ENCODE data around the gene RNF115. TPM values are rescaled to one million over a fixed set of nuclear protein-coding genes. Genes with fewer than 3 reads are reported as not detected.

Gene RNF115
- total RNA-seq, 1 donor from 2014 or later, result 8.5 TPM

DNA sequence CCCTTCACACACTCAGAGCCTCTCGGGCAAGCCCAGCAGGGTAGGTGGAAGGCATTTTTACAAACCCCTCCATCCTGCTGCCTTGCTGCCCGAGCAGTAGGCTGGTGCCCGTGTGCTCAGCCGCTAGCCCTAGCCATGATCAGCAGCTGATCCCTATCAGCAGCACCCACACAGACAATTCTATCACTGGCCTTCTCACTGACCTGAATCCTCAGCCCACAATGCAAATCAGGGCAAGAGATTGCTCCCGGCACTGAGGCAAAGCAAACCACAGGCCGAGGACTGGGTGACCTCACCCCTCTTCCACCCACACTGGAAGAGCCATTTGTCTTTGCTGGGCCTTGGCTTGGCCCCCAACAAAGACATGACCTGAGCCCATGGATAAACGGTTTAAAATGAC, 115.8 kb downstream of the RNF115 start:
- TF ChIP-seq, protein P1, sequence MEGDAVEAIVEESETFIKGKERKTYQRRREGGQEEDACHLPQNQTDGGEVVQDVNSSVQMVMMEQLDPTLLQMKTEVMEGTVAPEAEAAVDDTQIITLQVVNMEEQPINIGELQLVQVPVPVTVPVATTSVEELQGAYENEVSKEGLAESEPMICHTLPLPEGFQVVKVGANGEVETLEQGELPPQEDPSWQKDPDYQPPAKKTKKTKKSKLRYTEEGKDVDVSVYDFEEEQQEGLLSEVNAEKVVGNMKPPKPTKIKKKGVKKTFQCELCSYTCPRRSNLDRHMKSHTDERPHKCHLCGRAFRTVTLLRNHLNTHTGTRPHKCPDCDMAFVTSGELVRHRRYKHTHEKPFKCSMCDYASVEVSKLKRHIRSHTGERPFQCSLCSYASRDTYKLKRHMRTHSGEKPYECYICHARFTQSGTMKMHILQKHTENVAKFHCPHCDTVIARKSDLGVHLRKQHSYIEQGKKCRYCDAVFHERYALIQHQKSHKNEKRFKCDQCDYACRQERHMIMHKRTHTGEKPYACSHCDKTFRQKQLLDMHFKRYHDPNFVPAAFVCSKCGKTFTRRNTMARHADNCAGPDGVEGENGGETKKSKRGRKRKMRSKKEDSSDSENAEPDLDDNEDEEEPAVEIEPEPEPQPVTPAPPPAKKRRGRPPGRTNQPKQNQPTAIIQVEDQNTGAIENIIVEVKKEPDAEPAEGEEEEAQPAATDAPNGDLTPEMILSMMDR (IDR thresholded peaks at IDR 0.05; ENCODE audit: insufficient read depth, low read length, poor library complexity, severe bottlenecking), result no peak
- no peak for DNase-seq (ENCODE audit: low read depth)

GRCh38 chr1:145707183-145707867, 116.6 kb downstream of the RNF115 start, which contains the start of gene PDZK1:
PDZK1 (minus strand) TSS chr1:145707368; CDS start chr1:145688021, 19,347 bp downstream.
- Histone ChIP-seq H3K4me3 (ENCODE audit: low read depth, low read length) (no peak within 1 kb of the TSS), H3K36me3 (ENCODE audit: control insufficient read depth, insufficient read depth, low read length) (no peaks in the 10 kb centered on the region), H3K27me3 (ENCODE audit: control insufficient read depth, insufficient read depth, low read length) (no peaks in the 10 kb centered on the region)
- TF ChIP-seq, protein P1 (IDR thresholded peaks at IDR 0.05; ENCODE audit: insufficient read depth, low read length, poor library complexity, severe bottlenecking), result no peak
- DNase-seq (ENCODE audit: low read depth), result no peak

More for the DNA sequence above, 115.8 kb downstream of the RNF115 start:
- Histone ChIP-seq H3K36me3 (ENCODE audit: control insufficient read depth, insufficient read depth, low read length) (no peaks in the 10 kb centered on the region), H3K4me3 (ENCODE audit: low read depth, low read length) (no peak overlapping the region), H3K27me3 (ENCODE audit: control insufficient read depth, insufficient read depth, low read length) (no peaks in the 10 kb centered on the region)

GRCh38 chr1:145706086-145706664, 117.7 kb downstream of the RNF115 start:
- DNase-seq (ENCODE audit: low read depth), result no peak
- TF ChIP-seq, protein P1 (IDR thresholded peaks at IDR 0.05; ENCODE audit: insufficient read depth, low read length, poor library complexity, severe bottlenecking), result no peak
- no peaks in the 10 kb centered on the region for H3K36me3 ChIP-seq (ENCODE audit: control insufficient read depth, insufficient read depth, low read length)
- no peaks in the 10 kb centered on the region for H3K27me3 ChIP-seq (ENCODE audit: control insufficient read depth, insufficient read depth, low read length)
- H3K4me3 ChIP-seq (ENCODE audit: low read depth, low read length), result no peak overlapping the region

GRCh38 chr1:145705622-145706021, 118.3 kb downstream of the RNF115 start:
- no peaks in the 10 kb centered on the region for H3K36me3 ChIP-seq (ENCODE audit: control insufficient read depth, insufficient read depth, low read length)
- DNase-seq (ENCODE audit: low read depth), result no peak
- no peak overlapping the region for H3K4me3 ChIP-seq (ENCODE audit: low read depth, low read length)
- no peaks in the 10 kb centered on the region for H3K27me3 ChIP-seq (ENCODE audit: control insufficient read depth, insufficient read depth, low read length)
- TF ChIP-seq, protein P1 (IDR thresholded peaks at IDR 0.05; ENCODE audit: insufficient read depth, low read length, poor library complexity, severe bottlenecking), result no peak

- TF ChIP-seq, protein P1 (IDR thresholded peaks at IDR 0.05; ENCODE audit: insufficient read depth, low read length, poor library complexity, severe bottlenecking), result no peak
- H3K36me3 ChIP-seq (ENCODE audit: control insufficient read depth, insufficient read depth, low read length), result no peaks in the 10 kb centered on the region
- no peak overlapping the region for H3K4me3 ChIP-seq (ENCODE audit: low read depth, low read length)
- no peak for DNase-seq (ENCODE audit: low read depth)
- H3K27me3 ChIP-seq (ENCODE audit: control insufficient read depth, insufficient read depth, low read length), result no peaks in the 10 kb centered on the region
Measured at GRCh38 chr1:145702826-145703225, 121.1 kb downstream of the RNF115 start.
